Measurements from ENCODE around the gene CAV2.

CAV2 gene, protein sequence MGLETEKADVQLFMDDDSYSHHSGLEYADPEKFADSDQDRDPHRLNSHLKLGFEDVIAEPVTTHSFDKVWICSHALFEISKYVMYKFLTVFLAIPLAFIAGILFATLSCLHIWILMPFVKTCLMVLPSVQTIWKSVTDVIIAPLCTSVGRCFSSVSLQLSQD

DNA sequence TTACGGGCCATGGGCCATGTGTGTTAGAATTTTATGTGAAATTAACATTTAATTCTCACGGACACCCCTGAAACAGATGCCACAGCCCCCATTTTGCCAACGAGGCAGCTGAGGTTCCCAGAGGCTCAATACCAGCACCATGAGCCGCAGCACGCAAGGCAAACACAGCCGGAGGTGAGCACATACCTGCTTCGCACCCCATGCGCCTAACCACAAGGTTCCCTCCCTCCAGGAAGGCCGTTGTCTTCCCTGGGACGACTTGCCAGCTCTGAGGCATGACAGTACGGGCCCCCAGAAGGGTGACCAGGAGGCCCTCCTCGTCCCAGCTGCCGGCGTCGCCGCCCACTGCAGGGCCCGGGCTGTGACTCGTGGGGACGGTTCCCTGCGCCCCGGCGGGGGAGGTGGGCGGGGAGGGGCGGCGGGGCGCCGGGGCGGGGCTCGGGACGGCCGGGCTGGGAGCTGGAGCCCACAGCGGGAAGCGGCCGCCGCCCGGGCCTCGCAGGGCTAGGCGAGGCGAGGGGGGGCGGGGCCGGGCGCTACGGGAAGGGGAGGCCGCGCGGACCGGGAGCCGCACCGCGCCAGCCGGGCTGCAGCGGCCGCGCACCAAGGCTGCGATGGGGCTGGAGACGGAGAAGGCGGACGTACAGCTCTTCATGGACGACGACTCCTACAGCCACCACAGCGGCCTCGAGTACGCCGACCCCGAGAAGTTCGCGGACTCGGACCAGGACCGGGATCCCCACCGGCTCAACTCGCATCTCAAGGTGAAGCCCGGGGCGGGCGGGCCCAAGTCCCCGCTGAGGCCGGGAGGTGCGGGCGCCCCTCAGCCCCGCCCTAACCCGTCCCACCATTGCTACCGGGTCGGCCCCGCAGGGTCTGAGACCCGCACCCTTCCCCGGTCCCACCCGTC is at the start of gene CAV2:
CAV2 (plus strand) TSS at position 571 of the 910 bp plus-strand sequence; CDS start at position 615, 44 bp downstream.
- no peak within 1 kb of the TSS for H3K27ac ChIP-seq (ENCODE audit: low read length)
- no CpG with 5 or more reads among the region's 86 CpGs for WGBS (ENCODE audit: insufficient coverage, insufficient read length)
- H3K4me1 ChIP-seq (ENCODE audit: control insufficient read depth, insufficient read depth, low read length): peaks cover 3% of the 10 kb centered on the region
- H3K36me3 ChIP-seq (ENCODE audit: control insufficient read depth, insufficient read depth, low read length): no peaks in the 10 kb centered on the region
- peak within 1 kb of the TSS; percentile 70; the same call in 1 of the 2 replicates for H3K4me3 ChIP-seq (ENCODE audit: low read length)
- H3K9me3 ChIP-seq (ENCODE audit: control insufficient read depth, insufficient read depth, low read length): no peaks in the 10 kb centered on the region
- no peak for DNase-seq (ENCODE audit: low read depth, low spot score)
- H3K27me3 ChIP-seq (ENCODE audit: control insufficient read depth, insufficient read depth, low read length): no peaks in the 10 kb centered on the region; the same call in 1 of the 2 replicates

- Histone ChIP-seq H3K9me3 (ENCODE audit: control insufficient read depth, insufficient read depth, low read length) (no peaks in the 10 kb centered on the region), H3K27ac (ENCODE audit: low read length) (no peak overlapping the region), H3K27me3 (ENCODE audit: control insufficient read depth, insufficient read depth, low read length) (no peaks in the 10 kb centered on the region; the same call in 1 of the 2 replicates), H3K4me1 (ENCODE audit: control insufficient read depth, insufficient read depth, low read length) (no peaks in the 10 kb centered on the region), H3K4me3 (ENCODE audit: low read length) (no peak overlapping the region), H3K36me3 (ENCODE audit: control insufficient read depth, insufficient read depth, low read length) (no peaks in the 10 kb centered on the region)
- WGBS (ENCODE audit: insufficient coverage, insufficient read length): no CpG with 5 or more reads among the region's 4 CpGs
- DNase-seq (ENCODE audit: low read depth, low spot score): no peak
These were observed 49.6 kb upstream of the CAV2 start for GRCh38 chr7:116449950-116450349.

- H3K9me3 ChIP-seq (ENCODE audit: control insufficient read depth, insufficient read depth, low read length): no peaks in the 10 kb centered on the region
These were observed 47.4 kb upstream of the CAV2 start for GRCh38 chr7:116451957-116452729.

DNA sequence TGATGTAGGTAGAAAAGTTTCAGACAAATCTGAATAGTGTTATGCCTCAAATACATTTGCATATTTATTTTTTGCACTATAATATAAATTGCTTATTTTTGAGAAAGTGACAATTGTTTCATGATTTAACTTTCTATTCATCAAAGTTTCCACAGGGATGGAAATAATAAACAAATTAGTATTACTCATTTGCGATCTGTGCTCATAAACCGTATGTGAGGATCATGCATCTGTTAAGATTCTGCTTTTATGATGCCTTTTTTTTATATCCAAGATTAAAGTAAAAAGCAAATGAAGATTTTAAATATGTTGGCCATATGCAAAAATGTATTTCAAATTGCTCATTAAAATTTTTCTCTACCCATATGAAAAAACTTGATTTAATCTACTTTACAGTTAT is 45.2 kb upstream of the CAV2 start:
- H3K27me3 ChIP-seq (ENCODE audit: control insufficient read depth, insufficient read depth, low read length): no peaks in the 10 kb centered on the region; the same call in 1 of the 2 replicates
- DNase-seq (ENCODE audit: low read depth, low spot score): no peak
- H3K4me3 ChIP-seq (ENCODE audit: low read length): no peak overlapping the region
- H3K27ac ChIP-seq (ENCODE audit: low read length): no peak overlapping the region
- no peaks in the 10 kb centered on the region for H3K9me3 ChIP-seq (ENCODE audit: control insufficient read depth, insufficient read depth, low read length)
- no peaks in the 10 kb centered on the region for H3K4me1 ChIP-seq (ENCODE audit: control insufficient read depth, insufficient read depth, low read length)
- no CpG with 5 or more reads among the region's 2 CpGs for WGBS (ENCODE audit: insufficient coverage, insufficient read length)
- H3K36me3 ChIP-seq (ENCODE audit: control insufficient read depth, insufficient read depth, low read length): no peaks in the 10 kb centered on the region

More at GRCh38 chr7:116451957-116452729, 47.4 kb upstream of the CAV2 start:
- no peak overlapping the region for H3K27ac ChIP-seq (ENCODE audit: low read length)
- no peaks in the 10 kb centered on the region; the same call in 1 of the 2 replicates for H3K27me3 ChIP-seq (ENCODE audit: control insufficient read depth, insufficient read depth, low read length)
- no peaks in the 10 kb centered on the region for H3K4me1 ChIP-seq (ENCODE audit: control insufficient read depth, insufficient read depth, low read length)
- no peak overlapping the region for H3K4me3 ChIP-seq (ENCODE audit: low read length)
- H3K36me3 ChIP-seq (ENCODE audit: control insufficient read depth, insufficient read depth, low read length): no peaks in the 10 kb centered on the region
- DNase-seq (ENCODE audit: low read depth, low spot score): no peak
- WGBS (ENCODE audit: insufficient coverage, insufficient read length): no CpG with 5 or more reads among the region's 2 CpGs

DNA sequence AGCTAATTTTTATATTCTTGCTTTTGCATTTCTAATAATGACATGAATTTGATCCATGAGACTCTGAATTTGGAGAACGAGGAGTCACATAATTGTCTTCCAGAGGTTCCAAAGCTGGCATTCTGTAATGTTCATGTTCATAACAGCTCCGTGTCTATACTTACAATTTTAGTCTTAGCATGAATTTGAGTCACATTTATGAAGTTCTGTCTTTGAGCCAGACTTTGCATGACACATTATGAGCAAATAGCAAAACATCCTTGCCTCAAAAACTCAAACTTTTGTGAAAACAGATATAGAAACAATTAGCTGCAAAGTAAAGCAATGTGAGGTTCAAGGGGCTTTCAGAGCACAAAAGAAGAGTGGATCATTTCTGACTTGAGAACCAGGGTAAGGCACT is 44.5 kb upstream of the CAV2 start:
- H3K27ac ChIP-seq (ENCODE audit: low read length): no peak overlapping the region
- no peak overlapping the region for H3K4me3 ChIP-seq (ENCODE audit: low read length)
- DNase-seq (ENCODE audit: low read depth, low spot score): no peak
- H3K4me1 ChIP-seq (ENCODE audit: control insufficient read depth, insufficient read depth, low read length): no peaks in the 10 kb centered on the region
- no peaks in the 10 kb centered on the region for H3K9me3 ChIP-seq (ENCODE audit: control insufficient read depth, insufficient read depth, low read length)
- no CpG with 5 or more reads among the region's 2 CpGs for WGBS (ENCODE audit: insufficient coverage, insufficient read length)
- no peaks in the 10 kb centered on the region for H3K36me3 ChIP-seq (ENCODE audit: control insufficient read depth, insufficient read depth, low read length)
- H3K27me3 ChIP-seq (ENCODE audit: control insufficient read depth, insufficient read depth, low read length): no peaks in the 10 kb centered on the region; the same call in 1 of the 2 replicates

GRCh38 chr7:116455499-116455898 is 44.0 kb upstream of the CAV2 start:
- H3K9me3 ChIP-seq (ENCODE audit: control insufficient read depth, insufficient read depth, low read length): no peaks in the 10 kb centered on the region
- H3K27ac ChIP-seq (ENCODE audit: low read length): no peak overlapping the region
- H3K4me1 ChIP-seq (ENCODE audit: control insufficient read depth, insufficient read depth, low read length): no peaks in the 10 kb centered on the region
- no peaks in the 10 kb centered on the region for H3K36me3 ChIP-seq (ENCODE audit: control insufficient read depth, insufficient read depth, low read length)
- H3K27me3 ChIP-seq (ENCODE audit: control insufficient read depth, insufficient read depth, low read length): no peaks in the 10 kb centered on the region; the same call in 1 of the 2 replicates
- DNase-seq (ENCODE audit: low read depth, low spot score): no peak
- no CpG with 5 or more reads among the region's 1 CpG for WGBS (ENCODE audit: insufficient coverage, insufficient read length)
- no peak overlapping the region for H3K4me3 ChIP-seq (ENCODE audit: low read length)

GRCh38 chr7:116461500-116461899 is 38.0 kb upstream of the CAV2 start:
- no peak for DNase-seq (ENCODE audit: low read depth, low spot score)
- Histone ChIP-seq H3K4me1 (ENCODE audit: control insufficient read depth, insufficient read depth, low read length) (no peaks in the 10 kb centered on the region), H3K27ac (ENCODE audit: low read length) (no peak overlapping the region), H3K27me3 (ENCODE audit: control insufficient read depth, insufficient read depth, low read length) (no peaks in the 10 kb centered on the region), H3K36me3 (ENCODE audit: control insufficient read depth, insufficient read depth, low read length) (no peaks in the 10 kb centered on the region), H3K4me3 (ENCODE audit: low read length) (no peak overlapping the region), H3K9me3 (ENCODE audit: control insufficient read depth, insufficient read depth, low read length) (no peaks in the 10 kb centered on the region)

- no peak overlapping the region for H3K4me3 ChIP-seq (ENCODE audit: low read length)
- no peak for DNase-seq (ENCODE audit: low read depth, low spot score)
- H3K9me3 ChIP-seq (ENCODE audit: control insufficient read depth, insufficient read depth, low read length): no peaks in the 10 kb centered on the region
- H3K27ac ChIP-seq (ENCODE audit: low read length): no peak overlapping the region
- no peaks in the 10 kb centered on the region for H3K27me3 ChIP-seq (ENCODE audit: control insufficient read depth, insufficient read depth, low read length)
- no peaks in the 10 kb centered on the region for H3K36me3 ChIP-seq (ENCODE audit: control insufficient read depth, insufficient read depth, low read length)
- WGBS (ENCODE audit: insufficient coverage, insufficient read length): no CpG with 5 or more reads among the region's 4 CpGs
- H3K4me1 ChIP-seq (ENCODE audit: control insufficient read depth, insufficient read depth, low read length): no peaks in the 10 kb centered on the region
These were observed 35.6 kb upstream of the CAV2 start for GRCh38 chr7:116463956-116464355.

- DNase-seq (ENCODE audit: low read depth, low spot score): no peak
- Histone ChIP-seq H3K9me3 (ENCODE audit: control insufficient read depth, insufficient read depth, low read length) (no peaks in the 10 kb centered on the region), H3K4me3 (ENCODE audit: low read length) (no peak overlapping the region), H3K27ac (ENCODE audit: low read length) (no peak overlapping the region), H3K36me3 (ENCODE audit: control insufficient read depth, insufficient read depth, low read length) (no peaks in the 10 kb centered on the region), H3K4me1 (ENCODE audit: control insufficient read depth, insufficient read depth, low read length) (no peaks in the 10 kb centered on the region), H3K27me3 (ENCODE audit: control insufficient read depth, insufficient read depth, low read length) (no peaks in the 10 kb centered on the region)
- no CpG with 5 or more reads among the region's 4 CpGs for WGBS (ENCODE audit: insufficient coverage, insufficient read length)
These were observed 35.2 kb upstream of the CAV2 start for GRCh38 chr7:116464375-116464774.

DNA sequence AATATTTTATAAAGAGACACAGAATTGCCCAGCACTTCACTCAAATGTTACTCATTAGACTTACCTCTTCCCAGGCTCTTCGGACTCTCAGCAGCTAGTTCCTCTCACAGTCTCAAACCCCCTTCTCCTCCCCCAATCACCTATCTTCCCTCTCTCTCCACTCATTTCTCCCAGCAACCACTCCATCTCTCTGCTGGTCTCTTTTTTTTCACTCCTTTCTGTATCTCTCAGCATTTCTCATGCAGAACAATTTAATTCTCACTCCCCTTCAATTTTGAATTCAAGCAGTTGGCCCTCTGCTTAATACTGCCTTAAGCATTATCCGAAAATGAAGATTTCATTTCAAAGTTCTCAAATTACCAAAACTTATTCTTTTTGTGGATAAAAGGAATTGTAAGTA is 34.4 kb upstream of the CAV2 start:
- no peak overlapping the region for H3K27ac ChIP-seq (ENCODE audit: low read length)
- no peaks in the 10 kb centered on the region for H3K4me1 ChIP-seq (ENCODE audit: control insufficient read depth, insufficient read depth, low read length)
- no peaks in the 10 kb centered on the region for H3K27me3 ChIP-seq (ENCODE audit: control insufficient read depth, insufficient read depth, low read length)
- no peak for DNase-seq (ENCODE audit: low read depth, low spot score)
- no peak overlapping the region for H3K4me3 ChIP-seq (ENCODE audit: low read length)
- no peaks in the 10 kb centered on the region for H3K9me3 ChIP-seq (ENCODE audit: control insufficient read depth, insufficient read depth, low read length)
- no CpG with 5 or more reads among the region's 2 CpGs for WGBS (ENCODE audit: insufficient coverage, insufficient read length)
- no peaks in the 10 kb centered on the region for H3K36me3 ChIP-seq (ENCODE audit: control insufficient read depth, insufficient read depth, low read length)
